Fibroblast of upper back skin (primary cell): ENCODE data around the gene FANCC.

ENCODE experiments used
- DNase-seq: peaks from one replicate; pipeline ENCODE4 v3.0.0-alpha.2; 2013

The FANCC gene

GRCh38 chr9:95058121-95058785, 259.3 kb downstream of the FANCC start:
- DNase-seq = no peak

- DNase-seq = no peak
Observed at GRCh38 chr9:95057101-95057500, 260.4 kb downstream of the FANCC start.

GRCh38 chr9:95055851-95056551, 261.5 kb downstream of the FANCC start:
- DNase-seq = peak; percentile 87

GRCh38 chr9:95055334-95055850, 262.1 kb downstream of the FANCC start:
- DNase-seq = no peak

GRCh38 chr9:95053611-95054570, 263.6 kb downstream of the FANCC start:
- DNase-seq = peak; percentile 57

- no peak for DNase-seq
Observed at GRCh38 chr9:95049761-95050160, 267.7 kb downstream of the FANCC start.
